Gastrocnemius medialis (tissue), 4 donors: ENCODE data around the gene DUSP14.

Experiments
- POLR2A ChIP-seq, 2 donors: fragments of 450-650 bp; IDR thresholded peaks; one replicate each; pipeline ENCODE4 v1.6.1; 2017; ENCODE audit warnings: antibody characterized with exemption in 2 of 2, mild to moderate bottlenecking in 2 of 2, moderate library complexity in 2 of 2
- TF ChIP-seq, protein P1 (sequence below), 5 experiments: fragments of 450-650 bp in 3 of 5; fragments of 200-600 bp in 2 of 5; sonication (generic) in 2 of 5; IDR thresholded peaks in 4 of 5; conservative IDR thresholded peaks in 1 of 5; 1 replicate in 4 of 5; 2 replicates in 1 of 5; pipeline ENCODE4 v1.5.1; 2016 to 2019; ENCODE audit warnings: antibody characterized with exemption in 5 of 5, mild to moderate bottlenecking in 3 of 5, moderate library complexity in 3 of 5

DNA sequence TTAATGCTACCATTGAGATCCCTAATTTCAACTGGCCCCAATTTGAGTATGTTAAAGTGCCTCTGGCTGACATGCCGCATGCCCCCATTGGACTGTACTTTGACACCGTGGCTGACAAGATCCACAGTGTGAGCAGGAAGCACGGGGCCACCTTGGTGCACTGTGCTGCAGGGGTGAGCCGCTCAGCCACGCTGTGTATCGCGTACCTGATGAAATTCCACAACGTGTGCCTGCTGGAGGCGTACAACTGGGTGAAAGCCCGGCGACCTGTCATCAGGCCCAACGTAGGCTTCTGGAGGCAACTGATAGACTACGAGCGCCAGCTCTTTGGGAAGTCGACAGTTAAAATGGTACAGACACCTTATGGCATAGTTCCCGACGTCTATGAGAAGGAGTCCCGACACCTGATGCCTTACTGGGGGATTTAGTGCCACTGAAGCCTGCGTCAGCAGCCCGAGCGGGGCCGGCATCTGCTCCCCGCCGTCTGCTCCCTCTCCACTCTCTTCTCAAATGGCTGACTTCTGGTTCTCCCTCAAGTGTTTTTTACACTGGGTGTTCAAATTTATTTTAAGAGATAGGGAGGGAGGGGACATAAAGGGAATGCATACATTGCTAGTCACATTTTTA is 22.9 kb downstream of the DUSP14 start:
- TF ChIP-seq, protein P1, sequence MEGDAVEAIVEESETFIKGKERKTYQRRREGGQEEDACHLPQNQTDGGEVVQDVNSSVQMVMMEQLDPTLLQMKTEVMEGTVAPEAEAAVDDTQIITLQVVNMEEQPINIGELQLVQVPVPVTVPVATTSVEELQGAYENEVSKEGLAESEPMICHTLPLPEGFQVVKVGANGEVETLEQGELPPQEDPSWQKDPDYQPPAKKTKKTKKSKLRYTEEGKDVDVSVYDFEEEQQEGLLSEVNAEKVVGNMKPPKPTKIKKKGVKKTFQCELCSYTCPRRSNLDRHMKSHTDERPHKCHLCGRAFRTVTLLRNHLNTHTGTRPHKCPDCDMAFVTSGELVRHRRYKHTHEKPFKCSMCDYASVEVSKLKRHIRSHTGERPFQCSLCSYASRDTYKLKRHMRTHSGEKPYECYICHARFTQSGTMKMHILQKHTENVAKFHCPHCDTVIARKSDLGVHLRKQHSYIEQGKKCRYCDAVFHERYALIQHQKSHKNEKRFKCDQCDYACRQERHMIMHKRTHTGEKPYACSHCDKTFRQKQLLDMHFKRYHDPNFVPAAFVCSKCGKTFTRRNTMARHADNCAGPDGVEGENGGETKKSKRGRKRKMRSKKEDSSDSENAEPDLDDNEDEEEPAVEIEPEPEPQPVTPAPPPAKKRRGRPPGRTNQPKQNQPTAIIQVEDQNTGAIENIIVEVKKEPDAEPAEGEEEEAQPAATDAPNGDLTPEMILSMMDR (IDR thresholded peaks at IDR 0.05 in 4 of 5, conservative IDR thresholded peaks at IDR 0.05 in 1 of 5) = no peak
- TF ChIP-seq POLR2A (IDR thresholded peaks at IDR 0.05) = no peak
